GM13977 (cell line): ENCODE data around the gene TMEM218.

ENCODE experiments used
- DNase-seq: peaks from one replicate; pipeline ENCODE4 v3.0.0; 2012; ENCODE audit warnings: low spot score
- in situ Hi-C: fragments of 300-500 bp; cut with MboI; formaldehyde crosslinking; loops from one replicate; pipeline ENCODE4 v1.12.0; 2022; ENCODE audit warnings: low sequenced_read_pairs, low pct_unique_long_range_greater_than_20kb, mixed read lengths, inconsistent platforms; ENCODE audit not compliant: unreplicated experiment
- TF ChIP-seq, protein P1 (sequence below): IDR thresholded peaks from 2 replicates; pipeline ENCODE4 v1.5.1; 2012; ENCODE audit warnings: mild to moderate bottlenecking, control low read depth; ENCODE audit not compliant: insufficient read depth; ENCODE audit errors: extremely low read depth, missing control alignments

TMEM218 gene

DNA sequence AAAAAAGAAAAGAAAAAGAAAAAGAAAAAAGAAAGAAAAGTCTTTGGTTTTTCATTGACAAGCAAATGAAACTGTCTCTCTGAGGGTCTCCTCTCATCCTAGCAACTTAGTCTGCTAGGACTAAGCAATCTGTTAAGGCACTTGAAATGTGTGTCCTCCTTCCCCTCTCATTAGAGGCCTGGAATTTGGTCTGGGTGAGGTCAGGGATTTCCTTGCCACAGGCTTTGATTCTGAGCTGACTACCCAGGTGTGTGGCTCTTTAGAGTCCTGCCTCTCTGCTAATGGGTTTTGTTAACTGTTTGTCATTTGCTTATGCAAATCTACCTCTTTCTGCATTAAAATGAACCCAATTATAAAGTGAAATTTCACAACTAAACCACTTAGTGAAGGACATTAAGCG lies 34.8 kb upstream of the TMEM218 start:
- TF ChIP-seq, protein P1, sequence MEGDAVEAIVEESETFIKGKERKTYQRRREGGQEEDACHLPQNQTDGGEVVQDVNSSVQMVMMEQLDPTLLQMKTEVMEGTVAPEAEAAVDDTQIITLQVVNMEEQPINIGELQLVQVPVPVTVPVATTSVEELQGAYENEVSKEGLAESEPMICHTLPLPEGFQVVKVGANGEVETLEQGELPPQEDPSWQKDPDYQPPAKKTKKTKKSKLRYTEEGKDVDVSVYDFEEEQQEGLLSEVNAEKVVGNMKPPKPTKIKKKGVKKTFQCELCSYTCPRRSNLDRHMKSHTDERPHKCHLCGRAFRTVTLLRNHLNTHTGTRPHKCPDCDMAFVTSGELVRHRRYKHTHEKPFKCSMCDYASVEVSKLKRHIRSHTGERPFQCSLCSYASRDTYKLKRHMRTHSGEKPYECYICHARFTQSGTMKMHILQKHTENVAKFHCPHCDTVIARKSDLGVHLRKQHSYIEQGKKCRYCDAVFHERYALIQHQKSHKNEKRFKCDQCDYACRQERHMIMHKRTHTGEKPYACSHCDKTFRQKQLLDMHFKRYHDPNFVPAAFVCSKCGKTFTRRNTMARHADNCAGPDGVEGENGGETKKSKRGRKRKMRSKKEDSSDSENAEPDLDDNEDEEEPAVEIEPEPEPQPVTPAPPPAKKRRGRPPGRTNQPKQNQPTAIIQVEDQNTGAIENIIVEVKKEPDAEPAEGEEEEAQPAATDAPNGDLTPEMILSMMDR = no peak
- no peak for DNase-seq
- in situ Hi-C loops = no loop called here

- TF ChIP-seq, protein P1 = peak; percentile 95
- DNase-seq = peak; percentile 76
- in situ Hi-C loops = no loop called here
Observed at GRCh38 chr11:125141686-125142535, 30.5 kb upstream of the TMEM218 start.

- DNase-seq = no peak
- in situ Hi-C loops = no loop called here
- TF ChIP-seq, protein P1 = no peak
Observed at GRCh38 chr11:125141178-125141577, 29.8 kb upstream of the TMEM218 start.

- DNase-seq = no peak
- in situ Hi-C loops = no loop called here
- TF ChIP-seq, protein P1 = peak; percentile 26
Observed at GRCh38 chr11:125140233-125140632, 28.8 kb upstream of the TMEM218 start.

GRCh38 chr11:125139778-125140177 lies 28.4 kb upstream of the TMEM218 start:
- in situ Hi-C loops = no loop called here
- no peak for DNase-seq
- TF ChIP-seq, protein P1 = no peak

GRCh38 chr11:125138966-125139365 lies 27.5 kb upstream of the TMEM218 start:
- in situ Hi-C loops = no loop called here
- TF ChIP-seq, protein P1 = no peak
- no peak for DNase-seq
